Measurements from ENCODE around the gene UBXN1. TPM values are rescaled to one million over a fixed set of nuclear protein-coding genes. Genes with fewer than 3 reads are reported as not detected.
A peak's percentile ranks its signal among the peaks of the same experiment; 100 is the strongest.

Gene UBXN1
- total RNA-seq, 1 donor from 2014 or later, result 81.6 TPM

DNA sequence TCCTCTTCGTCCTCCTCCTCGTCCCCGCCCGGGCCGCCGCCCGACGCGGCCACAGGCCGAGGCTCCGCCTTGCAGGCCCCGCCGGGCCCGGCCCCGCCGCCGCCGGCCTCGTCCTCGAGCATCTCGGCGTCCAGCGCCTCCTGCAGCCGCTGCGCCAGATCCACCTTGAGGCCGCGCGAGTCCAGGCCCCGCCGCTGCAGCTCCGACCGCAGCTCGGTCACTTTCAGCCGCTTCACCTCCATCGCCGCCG is 48.0 kb upstream of the UBXN1 start:
- Mint-ChIP-seq H3K27ac (ENCODE audit: unreplicated experiment) (peak overlapping the region; percentile 98), H3K27me3 (ENCODE audit: low read depth) (no peaks in the 10 kb centered on the region), H3K4me1 (ENCODE audit: low read depth) (peaks cover 53% of the 10 kb centered on the region), H3K4me3 (ENCODE audit: unreplicated experiment) (peak overlapping the region; percentile 96), H3K36me3 (ENCODE audit: low read depth) (peaks cover 20% of the 10 kb centered on the region), H3K9me3 (ENCODE audit: low read depth) (no peaks in the 10 kb centered on the region)
- TF ChIP-seq, protein P1, sequence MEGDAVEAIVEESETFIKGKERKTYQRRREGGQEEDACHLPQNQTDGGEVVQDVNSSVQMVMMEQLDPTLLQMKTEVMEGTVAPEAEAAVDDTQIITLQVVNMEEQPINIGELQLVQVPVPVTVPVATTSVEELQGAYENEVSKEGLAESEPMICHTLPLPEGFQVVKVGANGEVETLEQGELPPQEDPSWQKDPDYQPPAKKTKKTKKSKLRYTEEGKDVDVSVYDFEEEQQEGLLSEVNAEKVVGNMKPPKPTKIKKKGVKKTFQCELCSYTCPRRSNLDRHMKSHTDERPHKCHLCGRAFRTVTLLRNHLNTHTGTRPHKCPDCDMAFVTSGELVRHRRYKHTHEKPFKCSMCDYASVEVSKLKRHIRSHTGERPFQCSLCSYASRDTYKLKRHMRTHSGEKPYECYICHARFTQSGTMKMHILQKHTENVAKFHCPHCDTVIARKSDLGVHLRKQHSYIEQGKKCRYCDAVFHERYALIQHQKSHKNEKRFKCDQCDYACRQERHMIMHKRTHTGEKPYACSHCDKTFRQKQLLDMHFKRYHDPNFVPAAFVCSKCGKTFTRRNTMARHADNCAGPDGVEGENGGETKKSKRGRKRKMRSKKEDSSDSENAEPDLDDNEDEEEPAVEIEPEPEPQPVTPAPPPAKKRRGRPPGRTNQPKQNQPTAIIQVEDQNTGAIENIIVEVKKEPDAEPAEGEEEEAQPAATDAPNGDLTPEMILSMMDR (IDR thresholded peaks at IDR 0.05), result no peak
- peak; percentile 97 for DNase-seq (ENCODE audit: low spot score)

DNA sequence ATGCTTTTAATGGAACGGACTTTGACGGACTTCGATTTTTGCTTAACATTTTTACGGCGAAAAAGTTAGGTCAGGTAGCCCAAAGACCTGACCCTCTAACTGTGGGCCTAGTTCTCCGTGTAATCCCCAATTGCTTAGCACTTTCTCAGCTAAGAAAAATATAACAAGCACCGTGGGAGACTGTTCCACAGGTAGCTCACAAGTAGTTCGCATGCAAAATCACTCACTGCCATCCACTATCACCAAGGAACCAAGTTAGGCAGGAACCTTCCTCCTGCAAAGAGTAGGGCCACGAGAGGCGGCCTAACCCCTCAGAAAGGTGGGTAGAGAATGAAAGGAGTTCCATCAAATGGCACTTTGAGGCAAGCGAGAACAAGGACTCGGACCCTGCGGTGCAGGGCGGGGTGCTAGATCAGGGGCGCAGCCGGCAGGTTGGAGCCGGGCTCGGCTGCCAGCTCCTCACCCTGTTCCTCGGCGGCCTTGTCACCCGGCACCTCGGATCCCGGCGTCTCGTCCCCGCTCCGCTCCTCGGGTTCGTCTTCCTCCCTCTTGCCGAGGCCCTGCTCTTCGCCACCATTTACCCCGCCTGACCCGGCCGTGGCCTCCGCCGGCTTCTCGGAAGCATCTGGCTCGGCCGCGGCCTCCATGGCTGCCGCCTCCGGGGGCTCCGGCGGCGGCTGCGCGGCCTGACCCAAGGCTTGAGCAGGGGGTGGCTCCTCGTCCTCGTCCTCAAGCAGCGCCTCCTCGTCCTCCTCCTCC is 47.5 kb upstream of the UBXN1 start:
- Mint-ChIP-seq H3K36me3 (ENCODE audit: low read depth) (peaks cover 24% of the 10 kb centered on the region), H3K27ac (ENCODE audit: unreplicated experiment) (peak overlapping the region; percentile 98), H3K4me3 (ENCODE audit: unreplicated experiment) (peak overlapping the region; percentile 96), H3K4me1 (ENCODE audit: low read depth) (peaks cover 53% of the 10 kb centered on the region), H3K27me3 (ENCODE audit: low read depth) (no peaks in the 10 kb centered on the region), H3K9me3 (ENCODE audit: low read depth) (no peaks in the 10 kb centered on the region)
- TF ChIP-seq, protein P1 (IDR thresholded peaks at IDR 0.05), result no peak
- DNase-seq (ENCODE audit: low spot score), result peak; percentile 86

DNA sequence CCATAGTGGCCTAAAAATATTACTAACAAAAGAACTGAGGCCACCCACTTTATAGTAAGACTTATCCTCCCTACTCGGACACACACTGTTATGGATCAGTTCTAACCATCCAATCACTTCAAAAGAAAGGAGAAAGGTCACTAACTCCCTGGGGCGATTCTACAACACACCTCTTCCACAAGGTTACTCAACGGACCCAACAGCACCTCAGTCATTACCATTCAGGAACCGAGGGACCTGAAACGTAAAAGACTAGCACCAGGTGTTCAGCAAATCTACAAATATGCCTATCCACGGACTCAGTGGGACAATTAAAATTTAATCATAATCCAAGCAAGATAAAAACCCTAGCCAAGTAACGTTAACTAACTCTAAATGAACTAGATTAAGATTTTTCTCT is 46.8 kb upstream of the UBXN1 start:
- Mint-ChIP-seq H3K27ac (ENCODE audit: unreplicated experiment) (peak overlapping the region; percentile 98), H3K27me3 (ENCODE audit: low read depth) (no peaks in the 10 kb centered on the region), H3K9me3 (ENCODE audit: low read depth) (no peaks in the 10 kb centered on the region), H3K4me1 (ENCODE audit: low read depth) (peaks cover 49% of the 10 kb centered on the region), H3K4me3 (ENCODE audit: unreplicated experiment) (peak overlapping the region; percentile 96), H3K36me3 (ENCODE audit: low read depth) (peaks cover 30% of the 10 kb centered on the region)
- DNase-seq (ENCODE audit: low spot score), result no peak
- TF ChIP-seq, protein P1 (IDR thresholded peaks at IDR 0.05), result no peak

DNA sequence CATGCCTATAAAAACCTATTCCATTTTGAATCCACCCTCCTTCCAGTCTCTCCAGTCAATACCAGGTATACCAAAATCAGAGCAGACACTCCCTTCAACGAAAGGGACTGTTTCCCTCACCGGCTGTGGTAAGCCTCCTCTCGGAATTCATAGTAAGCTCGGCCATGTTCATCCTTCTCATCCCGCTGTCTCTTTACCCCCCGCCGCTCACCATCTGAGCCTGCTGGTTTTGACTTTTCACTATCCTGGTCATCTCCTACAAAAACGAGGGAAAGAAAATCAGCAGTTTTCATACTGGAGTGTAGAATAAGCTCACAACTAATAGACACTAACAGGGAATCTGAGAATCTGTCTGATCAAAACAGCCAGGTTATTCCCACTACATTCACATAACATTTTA is 45.3 kb upstream of the UBXN1 start:
- Mint-ChIP-seq H3K4me3 (ENCODE audit: unreplicated experiment) (peak overlapping the region; percentile 96), H3K36me3 (ENCODE audit: low read depth) (peaks cover 38% of the 10 kb centered on the region), H3K4me1 (ENCODE audit: low read depth) (peaks cover 38% of the 10 kb centered on the region), H3K27me3 (ENCODE audit: low read depth) (no peaks in the 10 kb centered on the region), H3K27ac (ENCODE audit: unreplicated experiment) (peak overlapping the region; percentile 98), H3K9me3 (ENCODE audit: low read depth) (no peaks in the 10 kb centered on the region)
- no peak for DNase-seq (ENCODE audit: low spot score)
- TF ChIP-seq, protein P1 (IDR thresholded peaks at IDR 0.05), result no peak

DNA sequence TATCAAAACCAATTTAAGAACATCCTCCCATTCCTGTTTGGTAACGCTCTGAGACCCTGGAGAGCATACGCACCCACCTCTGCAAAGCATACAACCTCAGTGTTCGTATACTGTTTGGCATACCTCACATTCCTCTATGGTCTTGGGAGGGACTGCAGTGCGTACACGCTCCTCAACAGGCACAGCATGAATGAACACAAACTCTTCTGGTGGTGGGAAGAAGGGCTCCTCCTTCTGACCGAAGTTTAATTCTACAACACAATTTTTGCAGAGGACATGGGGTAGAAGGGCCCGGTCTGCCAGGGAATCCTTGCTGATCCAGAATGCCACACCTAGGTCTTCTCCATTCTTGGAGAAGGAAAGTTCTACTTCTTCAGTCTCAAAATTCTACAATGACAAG is 43.1 kb upstream of the UBXN1 start:
- H3K27ac Mint-ChIP-seq (ENCODE audit: unreplicated experiment), result peak overlapping the region; percentile 52
- H3K4me3 Mint-ChIP-seq (ENCODE audit: unreplicated experiment), result no peak overlapping the region
- H3K9me3 Mint-ChIP-seq (ENCODE audit: low read depth), result no peaks in the 10 kb centered on the region
- H3K4me1 Mint-ChIP-seq (ENCODE audit: low read depth), result peaks cover 37% of the 10 kb centered on the region
- no peaks in the 10 kb centered on the region for H3K27me3 Mint-ChIP-seq (ENCODE audit: low read depth)
- DNase-seq (ENCODE audit: low spot score), result no peak
- TF ChIP-seq, protein P1 (IDR thresholded peaks at IDR 0.05), result peak; percentile 52
- H3K36me3 Mint-ChIP-seq (ENCODE audit: low read depth), result peaks cover 46% of the 10 kb centered on the region

All from chondrocyte (in vitro differentiated cells).